G401 (cell line): ENCODE results near the gene PXDN. TPM values are rescaled to one million over a fixed set of nuclear protein-coding genes. Genes with fewer than 3 reads are reported as not detected.
A peak's percentile ranks its signal among the peaks of the same experiment; 100 is the strongest.
"Not testable (repeated sequence)": the region's sequence is repeated elsewhere in the genome, so short reads cannot be mapped to it uniquely, and the experiment has no call there.

Experiments used
- DNase-seq: peaks from one replicate; pipeline ENCODE4 v3.0.0-alpha.2; 2015; ENCODE audit warnings: low spot score
- in situ Hi-C: cut with HindIII; loops from 2 replicates; pipeline ENCODE4 v1.10.0; 2016; ENCODE audit warnings: low sequenced_read_pairs, mixed read lengths
- total RNA-seq: library from RNA; depleted of rRNA; stranded (reverse); fragments of >200 nt; shearing (Covaris generic); gene quantifications from 2 replicates; pipeline ENCODE4 v1.2.3, GENCODE V29; 2014

PXDN gene
- total RNA-seq, 1 experiment from 2014 or later, result 25.4 TPM

DNA sequence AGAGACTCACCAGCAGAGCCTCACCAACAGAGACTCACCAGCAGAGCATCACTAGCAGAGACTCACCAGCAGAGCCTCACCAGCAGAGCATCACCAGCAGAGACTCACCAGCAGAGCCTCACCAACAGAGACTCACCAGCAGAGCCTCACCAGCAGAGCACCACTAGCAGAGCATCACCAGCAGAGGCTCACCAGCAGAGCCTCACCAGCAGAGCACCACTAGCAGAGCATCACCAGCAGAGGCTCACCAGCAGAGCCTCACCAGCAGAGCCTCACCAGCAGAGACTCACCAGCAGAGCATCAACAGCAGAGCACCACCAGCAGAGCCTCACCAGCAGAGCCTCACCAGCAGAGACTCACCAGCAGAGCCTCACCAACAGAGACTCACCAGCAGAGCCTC is 35.7 kb upstream of the PXDN start:
- DNase-seq, in situ Hi-C loops: not testable (repeated sequence)

DNA sequence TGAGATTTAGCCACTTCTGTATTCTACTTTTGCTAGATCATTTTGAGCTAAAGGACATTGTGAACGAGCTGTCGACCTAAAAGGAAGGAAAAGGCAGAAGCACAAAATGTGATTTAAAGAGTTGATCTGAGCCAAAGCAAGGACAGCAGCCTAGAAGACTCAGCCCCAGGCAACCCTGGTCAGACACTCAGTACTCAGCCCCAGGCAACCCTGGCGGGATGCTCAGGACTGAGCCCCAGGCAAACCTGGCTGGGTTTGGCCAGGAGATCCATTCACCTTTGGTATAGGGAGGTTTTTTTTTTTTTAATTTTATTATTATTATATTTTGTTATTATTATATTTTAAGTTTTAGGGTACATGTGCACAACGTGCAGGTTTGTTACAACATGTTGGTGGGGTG is 34.3 kb upstream of the PXDN start:
- DNase-seq, result no peak
- in situ Hi-C loops, result no loop called here

DNA sequence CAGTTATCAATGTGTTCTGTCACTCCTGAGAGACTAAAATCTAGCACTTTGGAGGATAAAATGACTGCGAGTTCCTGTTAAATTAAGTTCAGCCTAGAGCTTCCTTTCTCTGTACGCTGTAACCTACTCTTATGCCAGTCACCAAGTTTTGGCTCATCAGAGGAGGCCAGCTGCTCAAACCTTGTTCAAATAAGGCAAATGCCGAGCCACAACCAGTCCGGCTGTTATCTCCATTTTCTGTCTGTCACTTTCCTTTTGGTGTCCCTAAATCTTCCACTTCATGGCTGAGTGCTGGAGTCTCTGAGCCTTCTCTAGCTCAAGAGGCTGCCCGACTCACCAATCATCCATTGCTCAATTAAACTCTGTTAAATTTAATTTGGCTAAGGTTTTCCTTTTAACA is 33.5 kb upstream of the PXDN start:
- in situ Hi-C loops, result no loop called here
- DNase-seq, result no peak

DNA sequence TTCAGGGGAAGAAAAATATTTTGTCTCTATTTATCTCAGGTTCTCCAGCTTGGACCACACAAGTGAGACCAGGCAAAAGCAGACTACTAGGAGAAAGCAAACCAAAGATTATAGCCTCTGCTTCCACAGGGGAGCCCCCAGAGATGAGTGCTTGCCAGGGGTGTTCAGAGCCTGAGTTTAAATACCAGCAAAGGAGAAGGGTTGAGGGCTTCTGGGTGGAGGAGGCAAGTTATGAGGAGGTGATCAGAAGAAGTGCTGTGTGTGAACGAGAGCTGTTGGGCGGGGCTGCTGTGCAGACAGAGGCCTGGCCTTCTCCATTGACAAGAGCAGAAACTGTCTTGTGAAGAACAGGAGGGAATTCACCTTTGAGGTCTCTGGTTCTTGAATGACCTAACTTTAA is 32.8 kb upstream of the PXDN start:
- in situ Hi-C loops, result no loop called here
- no peak for DNase-seq

DNA sequence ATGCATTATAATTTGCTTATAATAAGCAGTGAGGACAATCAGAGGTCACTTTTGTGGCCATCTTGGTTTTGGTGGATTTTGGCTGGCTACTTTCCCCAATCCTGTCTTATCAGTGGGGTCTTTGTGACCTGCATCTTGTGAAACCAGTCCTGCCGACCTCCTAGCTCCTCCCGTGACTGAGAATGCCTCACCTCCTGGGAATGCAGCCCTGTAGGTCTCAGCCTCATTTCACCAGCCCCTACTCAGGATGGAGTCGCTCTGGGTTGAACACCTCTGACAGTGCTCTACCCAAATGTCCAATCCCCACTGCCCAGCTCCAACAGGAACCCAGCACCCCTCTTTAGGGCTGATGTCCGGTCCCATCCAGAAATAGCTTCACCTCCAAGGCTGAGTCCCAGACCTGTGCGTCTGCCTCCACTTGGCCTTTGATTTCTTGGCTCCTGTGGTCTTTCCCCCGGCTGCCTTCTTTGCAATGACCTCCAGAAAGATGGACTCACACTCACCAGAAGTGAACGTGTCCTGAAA is 31.3 kb upstream of the PXDN start:
- in situ Hi-C loops, result no loop called here
- no peak for DNase-seq

DNA sequence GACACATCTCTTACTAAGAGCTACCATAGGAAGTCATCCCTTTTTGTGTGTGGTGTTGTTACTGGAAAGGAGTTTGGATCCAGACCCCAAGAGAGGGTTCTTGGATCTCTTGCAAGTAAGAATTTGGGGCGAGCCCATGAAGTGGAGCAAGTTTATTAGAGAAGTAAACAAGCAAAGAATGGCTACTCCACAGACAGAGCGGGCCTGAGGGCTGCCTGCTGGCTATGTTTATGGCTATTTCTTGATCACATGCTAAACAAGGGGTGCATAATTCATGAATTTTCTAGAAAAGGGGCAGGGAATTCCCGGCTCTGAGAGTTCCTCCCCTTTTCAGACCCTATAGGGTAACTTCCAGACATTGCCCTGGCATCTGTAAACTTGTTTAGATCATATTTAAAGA is 30.6 kb upstream of the PXDN start:
- DNase-seq, result no peak
- in situ Hi-C loops, result no loop called here

DNA sequence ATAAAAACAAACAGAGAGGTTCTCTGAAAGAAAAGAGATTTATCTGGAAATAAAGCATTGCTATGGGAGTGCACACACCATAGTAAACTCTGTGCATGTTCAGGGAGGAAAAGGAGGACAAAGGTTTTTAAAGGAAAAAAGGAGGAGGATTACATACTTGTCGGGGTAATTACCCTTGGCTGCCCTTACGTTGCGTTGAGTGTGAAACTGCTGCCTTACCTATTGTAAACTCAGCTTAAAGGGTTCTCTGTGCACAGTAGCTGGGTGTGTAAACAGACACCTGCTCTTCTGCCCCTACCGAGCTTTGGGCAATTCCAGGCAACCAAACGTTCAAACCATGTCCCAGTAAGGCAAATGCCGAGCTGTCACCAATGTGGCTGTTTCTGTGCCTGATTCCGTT is 29.6 kb upstream of the PXDN start:
- DNase-seq, result no peak
- in situ Hi-C loops, result no loop called here

DNA sequence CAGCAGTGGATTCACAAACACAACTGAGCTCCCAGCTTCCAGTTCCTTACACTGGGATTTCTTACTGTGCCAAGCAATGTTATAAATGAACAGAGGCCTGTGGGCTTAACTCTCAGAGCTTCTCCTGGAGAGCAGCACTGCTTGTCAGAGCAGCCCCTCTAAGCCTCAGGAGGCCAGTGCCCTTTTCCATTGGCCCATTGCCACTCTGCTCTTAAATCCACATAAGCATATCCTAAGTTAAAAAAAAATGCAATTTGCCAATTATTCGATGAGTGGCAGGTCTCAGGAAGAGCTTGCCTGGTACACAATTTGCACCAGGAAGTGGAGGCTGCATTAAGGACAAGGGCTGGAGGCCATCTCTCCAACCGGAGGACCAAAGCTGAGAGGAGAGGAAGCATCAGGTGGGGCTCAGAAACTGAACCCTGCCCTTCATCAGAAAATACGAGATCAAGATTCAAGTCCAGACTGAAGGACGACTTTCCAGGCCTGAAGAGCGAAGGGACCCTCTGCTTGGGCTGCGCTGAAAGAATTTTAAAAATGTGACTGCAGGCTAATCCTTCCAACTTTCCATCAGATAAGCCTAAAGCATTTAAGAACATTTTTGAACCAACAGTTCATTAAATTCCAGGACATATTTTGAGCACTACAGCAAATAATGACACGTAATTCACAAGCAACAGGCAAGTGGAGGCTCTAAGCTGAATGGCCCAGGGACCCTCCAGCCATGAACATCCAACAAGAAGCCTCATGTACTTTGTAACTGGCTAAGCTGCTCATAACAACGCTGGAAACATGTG is 28.4 kb upstream of the PXDN start:
- in situ Hi-C loops, result no loop called here
- DNase-seq, result no peak

DNA sequence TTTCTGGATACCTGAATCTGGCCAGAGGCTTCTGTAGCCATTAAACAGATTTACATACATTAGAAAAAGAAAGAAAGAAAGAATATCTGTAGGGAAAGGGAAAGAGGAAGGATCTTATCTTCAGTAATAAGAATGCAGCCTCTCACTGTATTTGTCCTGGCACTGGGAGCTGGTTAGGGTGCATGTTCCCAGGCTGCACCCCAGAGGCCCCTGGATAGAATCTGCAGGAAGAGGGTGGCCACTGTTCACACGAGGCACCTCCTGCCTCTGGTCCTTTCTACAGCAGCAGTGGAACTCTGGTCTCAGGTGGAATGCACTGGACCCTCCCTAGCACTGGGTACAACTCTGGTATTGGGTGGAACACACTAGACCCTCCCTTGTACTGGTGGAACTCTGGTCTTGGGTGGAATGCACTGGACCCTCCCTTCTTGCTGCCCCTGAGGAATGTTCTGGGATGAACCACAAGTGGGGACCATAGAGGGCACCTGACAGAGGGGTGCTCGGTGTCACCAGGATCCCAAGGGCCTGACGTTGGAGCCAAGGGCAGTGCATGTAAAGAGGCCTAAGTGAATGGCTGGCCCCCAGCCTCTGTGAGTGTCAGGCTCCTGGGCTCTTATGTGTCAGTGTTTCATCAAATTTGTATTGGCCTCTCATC is 27.4 kb upstream of the PXDN start:
- no peak for DNase-seq
- in situ Hi-C loops, result no loop called here

DNA sequence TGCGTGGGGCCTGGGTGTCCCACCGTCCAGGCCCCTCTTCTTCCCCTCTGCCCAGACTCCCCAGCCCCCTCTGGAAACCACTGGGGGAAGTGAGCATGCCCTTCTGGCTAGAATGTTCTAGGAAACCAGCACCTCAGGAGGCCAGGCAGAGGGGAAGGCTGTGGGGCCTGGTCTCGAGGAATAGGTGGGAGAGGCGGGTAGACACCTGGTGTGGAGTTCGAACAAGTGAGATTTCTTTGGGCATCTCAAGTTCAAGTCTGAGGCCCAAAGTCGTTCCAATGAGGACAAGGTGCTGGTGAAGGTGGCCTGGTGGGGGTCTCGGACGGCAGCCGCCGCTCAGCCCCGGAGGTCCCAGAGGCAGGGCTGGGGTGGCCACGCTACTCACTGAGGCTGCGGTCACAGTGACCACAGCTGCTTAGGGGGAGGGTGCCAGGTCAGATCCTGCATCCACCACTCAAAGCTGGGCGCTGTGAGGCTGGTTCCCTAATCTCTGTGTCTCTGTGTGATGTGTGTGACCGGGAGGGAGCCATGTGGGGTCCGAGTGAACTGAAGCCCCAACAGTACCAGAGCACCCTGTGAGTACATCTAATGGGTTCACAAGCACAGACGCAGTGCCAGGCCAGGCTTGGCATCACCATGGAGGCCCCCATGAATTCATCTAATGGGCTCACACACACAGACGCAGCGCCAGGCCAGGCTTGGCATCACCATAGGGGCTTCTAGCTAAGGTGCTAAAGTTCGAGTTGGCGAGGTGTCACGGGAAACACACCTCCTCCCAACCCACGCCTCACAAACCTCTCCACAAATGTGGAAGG is 26.5 kb upstream of the PXDN start:
- DNase-seq, result no peak
- in situ Hi-C loops, result no loop called here

DNA sequence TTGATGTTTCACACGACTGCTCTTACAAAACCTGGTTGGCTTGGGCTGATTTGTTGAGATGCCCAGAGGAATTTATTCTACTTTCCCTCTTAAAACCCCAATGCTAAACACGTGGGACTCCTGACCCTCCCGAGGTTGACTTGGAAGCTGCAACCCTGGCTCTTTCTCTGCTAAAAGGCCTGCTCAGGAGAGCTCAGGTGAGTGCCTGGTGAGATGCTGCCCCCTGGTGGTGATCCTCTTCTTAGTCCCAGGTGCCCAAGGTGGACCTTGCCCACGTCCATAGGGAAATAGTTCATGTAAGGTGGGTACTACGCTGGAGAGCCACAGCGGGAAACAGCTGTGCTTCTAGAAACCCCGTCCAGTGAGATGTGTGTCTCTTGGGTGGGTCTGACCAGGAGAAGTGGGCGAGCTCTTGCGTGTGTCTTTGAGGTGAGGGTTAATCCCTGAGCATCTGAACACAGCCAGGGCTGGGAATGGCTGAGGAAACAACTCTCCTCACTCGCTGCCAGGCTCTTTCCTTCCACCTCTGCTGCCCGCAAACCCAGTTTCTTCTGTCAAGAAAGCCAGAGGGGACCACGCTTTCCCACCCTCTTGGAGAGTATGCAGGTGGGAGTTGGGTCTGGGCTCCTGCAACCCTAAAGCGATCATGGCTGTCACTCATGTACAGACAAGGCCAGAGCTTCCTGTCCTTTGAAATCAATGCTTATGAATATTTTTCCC is 25.5 kb upstream of the PXDN start:
- in situ Hi-C loops, result no loop called here
- DNase-seq, result peak; percentile 64

DNA sequence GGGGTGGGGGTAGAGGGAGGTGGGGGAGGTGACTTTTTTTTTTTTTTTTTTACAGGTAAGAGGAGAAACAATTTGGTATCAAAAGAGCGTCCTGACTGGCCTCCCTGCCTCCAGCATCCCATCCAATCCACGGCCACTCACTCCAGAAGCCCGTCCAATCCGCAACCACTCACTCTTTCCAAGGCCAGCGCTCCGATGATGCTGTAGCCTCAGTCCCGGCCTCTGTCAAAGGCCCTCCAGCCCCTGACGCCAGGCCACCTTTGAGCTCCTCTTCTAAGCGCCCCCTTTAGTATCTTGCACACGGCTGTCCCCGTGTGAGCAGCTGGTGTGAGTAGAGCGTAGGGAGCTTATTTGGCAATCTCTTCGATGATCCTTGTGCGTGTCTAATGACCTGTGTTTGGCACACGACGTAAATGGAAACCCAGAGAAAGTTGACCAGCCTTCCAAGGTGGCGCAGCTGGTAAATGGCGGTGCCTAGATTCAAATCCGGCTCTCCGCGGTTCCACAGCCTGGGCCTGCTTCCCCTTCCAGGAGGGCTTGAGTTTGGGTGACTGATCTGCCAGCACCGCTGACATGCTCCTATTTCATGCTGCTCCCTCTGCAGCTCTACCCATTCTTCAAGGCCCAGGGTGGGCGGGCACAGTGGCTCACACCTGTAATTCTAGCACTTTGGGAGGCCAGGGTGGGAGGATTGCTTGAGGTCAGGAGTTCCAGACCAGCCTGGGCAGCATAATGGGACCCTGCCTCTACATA is 23.8 kb upstream of the PXDN start:
- in situ Hi-C loops, result no loop called here
- no peak for DNase-seq

DNA sequence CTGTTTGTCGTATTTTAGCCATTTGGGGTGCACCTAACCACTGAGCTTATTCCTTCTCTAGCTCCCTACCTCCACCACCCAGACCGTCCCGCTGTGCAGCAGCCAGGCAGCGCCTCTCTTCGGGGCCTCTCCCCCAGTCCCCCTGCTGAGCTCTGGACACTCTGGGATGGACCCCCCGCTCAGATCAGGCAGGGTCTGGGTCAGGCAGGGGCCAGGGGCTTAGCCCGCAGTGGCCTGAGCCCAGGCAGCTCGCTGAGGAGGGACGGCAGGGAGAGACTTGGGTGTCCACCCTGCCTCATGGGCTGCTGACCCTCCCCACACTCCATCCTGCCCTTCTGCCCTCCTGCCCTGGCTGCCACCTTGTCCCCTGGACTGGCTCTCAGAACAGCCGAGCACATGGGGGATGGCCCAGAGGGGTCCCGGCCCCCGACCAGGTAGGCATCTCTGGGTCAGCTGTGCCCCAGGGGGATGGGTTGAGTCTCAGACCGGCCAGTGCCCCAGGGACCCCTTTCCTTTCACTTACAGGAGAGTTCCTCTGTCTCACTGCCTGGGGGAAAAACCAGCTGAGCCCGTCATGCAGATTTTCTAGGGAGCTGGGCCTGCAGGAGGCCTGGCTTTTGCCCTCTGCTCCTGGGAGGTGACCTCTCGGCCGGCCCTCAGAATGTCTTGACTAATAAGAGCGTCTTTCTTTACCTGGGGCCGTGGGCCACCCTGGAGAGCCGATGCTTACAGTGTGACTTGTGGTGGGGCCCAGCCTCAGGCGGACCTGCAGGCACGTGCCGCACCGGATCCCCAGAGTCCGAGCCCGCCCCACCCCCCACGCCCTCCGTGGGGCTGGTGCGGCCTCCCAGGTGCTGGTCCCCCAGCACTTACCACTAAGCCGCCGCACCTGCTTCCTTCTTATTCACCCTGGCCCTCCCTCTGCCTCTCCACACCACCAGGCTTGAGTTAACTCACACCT is 22.8 kb upstream of the PXDN start:
- in situ Hi-C loops, result no loop called here
- DNase-seq, result no peak

DNA sequence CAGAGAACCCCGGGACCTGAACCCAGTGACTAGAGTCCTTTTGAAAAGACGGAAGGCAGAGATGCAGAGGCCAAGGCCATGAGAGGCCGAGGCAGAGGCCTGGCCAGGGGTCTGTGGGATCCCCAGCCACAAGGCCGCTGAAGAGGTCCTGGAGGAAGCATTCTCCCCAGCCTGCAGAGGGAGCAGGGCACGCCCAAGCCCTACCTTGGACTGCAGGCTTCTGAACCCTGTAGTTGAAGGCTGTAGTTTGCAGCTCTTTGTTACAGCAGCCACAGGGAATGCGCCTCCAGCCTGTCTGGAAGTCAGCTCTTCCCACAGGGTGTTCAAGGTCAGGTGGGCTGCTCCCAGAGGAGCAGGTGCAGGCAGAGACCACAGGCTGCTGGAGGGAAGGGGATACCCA is 22.1 kb upstream of the PXDN start:
- no peak for DNase-seq
- in situ Hi-C loops, result no loop called here

DNA sequence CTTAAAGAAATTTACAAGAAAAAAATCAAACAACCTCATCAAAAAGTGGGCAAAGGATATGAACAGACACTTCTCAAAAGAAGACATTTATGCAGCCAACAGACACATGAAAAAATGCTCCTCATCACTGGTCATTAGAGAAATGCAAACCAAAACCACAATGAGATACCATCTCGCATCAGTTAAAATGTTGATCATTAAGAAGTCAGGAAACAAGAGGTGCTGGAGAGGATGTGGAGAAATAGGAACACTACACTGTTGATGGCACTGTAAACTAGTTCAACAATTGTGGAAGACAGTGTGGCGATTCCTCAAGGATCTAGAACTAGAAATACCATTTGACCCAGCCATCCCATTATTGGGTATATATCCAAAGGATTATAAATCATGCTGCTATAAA is 20.9 kb upstream of the PXDN start:
- in situ Hi-C loops, DNase-seq: not testable (repeated sequence)

DNA sequence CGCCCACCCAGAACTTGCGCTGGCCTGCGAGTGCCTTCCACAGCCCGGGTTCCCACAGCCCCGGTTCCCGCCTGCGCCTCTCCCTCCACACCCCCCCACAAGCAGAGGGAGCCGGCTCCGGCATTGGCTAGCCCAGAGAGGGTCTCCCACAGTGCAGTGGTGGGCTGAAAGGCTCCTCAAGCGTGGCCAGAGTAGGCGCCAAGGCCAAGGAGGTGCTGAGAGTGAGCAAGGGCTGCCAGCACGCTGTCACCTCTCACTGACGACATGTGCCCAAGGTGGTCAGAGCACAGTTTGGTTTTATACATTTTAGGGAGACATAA is 15.3 kb upstream of the PXDN start:
- in situ Hi-C loops, result no loop called here
- DNase-seq, result no peak

DNA sequence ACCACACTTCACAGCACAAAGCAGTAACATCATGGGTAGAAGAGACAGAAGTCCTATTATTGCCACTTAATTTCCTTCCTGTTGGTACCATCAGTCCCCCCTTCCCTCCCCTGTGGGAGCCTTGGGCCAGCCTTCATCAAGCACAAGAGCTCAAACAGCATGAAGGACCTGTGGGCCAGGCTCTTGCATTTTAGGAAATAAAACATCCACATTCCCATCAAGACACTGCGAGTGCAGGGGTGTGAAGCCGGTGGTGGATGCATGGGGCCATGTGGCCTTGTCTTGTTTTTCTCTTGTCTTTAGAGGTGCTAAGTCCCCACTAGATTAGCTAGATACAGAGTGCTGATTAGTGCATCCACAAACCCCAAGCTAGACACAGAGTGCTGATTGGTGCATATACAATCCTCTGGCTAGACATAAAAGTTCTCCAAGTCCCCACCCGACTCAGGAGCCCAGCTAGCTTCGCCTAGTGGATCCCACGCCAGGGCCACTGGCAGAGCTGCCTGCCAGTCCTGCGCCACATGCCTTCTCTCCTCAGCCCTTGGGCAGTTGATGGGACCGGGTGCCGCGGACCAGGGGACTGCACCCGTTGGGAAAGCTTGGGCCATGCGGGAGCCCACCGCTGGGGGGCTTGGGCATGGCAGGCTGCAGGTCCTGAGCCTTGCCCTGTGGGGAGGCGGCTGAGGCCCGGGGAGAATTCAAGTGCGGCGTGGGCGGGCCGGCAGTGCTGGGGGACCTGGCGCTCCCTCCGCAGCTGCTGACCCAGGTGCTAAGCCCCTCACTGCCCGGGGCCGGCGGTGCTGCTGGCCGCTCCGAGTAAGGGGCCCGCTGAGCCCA is 14.7 kb upstream of the PXDN start:
- in situ Hi-C loops, result no loop called here
- no peak for DNase-seq
